HG03064 (cell line): Measurements from ENCODE around the gene SHC3.

Source experiments
- ATAC-seq: cut with Tn5 transposase; IDR thresholded peaks from one replicate; pipeline ENCODE4 v1.9.1; 2021; ENCODE audit warnings: low read depth; ENCODE audit not compliant: unreplicated experiment

The SHC3 gene

DNA sequence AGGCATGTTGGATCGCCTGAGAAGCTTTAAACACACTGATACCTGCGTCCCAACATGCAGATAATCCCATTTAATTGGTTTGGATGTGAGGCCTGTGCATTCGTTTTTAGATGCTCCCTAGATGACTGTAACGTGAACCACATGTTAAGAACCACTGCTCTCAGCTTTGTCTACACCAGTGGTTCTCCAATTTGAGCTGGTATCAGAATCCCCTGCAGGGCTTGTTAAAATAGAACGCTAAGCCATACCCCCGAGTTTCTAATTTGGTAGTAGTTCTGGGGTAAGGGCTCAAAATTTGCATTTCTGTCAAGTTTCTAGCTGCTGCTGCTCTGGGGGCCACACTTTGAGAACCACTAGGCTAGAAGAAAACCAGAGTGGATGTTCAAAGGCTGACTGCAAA lies 112.7 kb downstream of the SHC3 start:
- no peak for ATAC-seq

DNA sequence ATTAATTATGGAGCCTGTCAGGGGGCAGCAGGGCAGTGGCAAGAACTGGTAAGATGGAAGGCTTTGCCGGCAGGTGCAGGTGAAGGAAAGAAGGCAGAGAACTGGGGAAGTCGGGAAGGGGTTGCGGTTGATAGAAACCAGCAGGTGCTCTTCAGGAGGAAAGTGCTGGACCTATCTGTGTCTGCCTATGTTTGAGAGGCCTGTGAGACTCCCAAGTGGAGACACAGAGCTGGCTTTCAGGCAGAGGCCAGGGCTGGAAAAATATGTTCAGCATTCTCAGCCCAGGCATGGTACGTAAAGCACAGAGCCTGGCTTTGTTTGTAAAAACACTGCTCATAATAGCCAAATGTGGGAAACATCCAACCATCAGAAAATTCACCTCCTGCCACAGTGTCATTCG lies 117.8 kb downstream of the SHC3 start:
- ATAC-seq, result no peak

DNA sequence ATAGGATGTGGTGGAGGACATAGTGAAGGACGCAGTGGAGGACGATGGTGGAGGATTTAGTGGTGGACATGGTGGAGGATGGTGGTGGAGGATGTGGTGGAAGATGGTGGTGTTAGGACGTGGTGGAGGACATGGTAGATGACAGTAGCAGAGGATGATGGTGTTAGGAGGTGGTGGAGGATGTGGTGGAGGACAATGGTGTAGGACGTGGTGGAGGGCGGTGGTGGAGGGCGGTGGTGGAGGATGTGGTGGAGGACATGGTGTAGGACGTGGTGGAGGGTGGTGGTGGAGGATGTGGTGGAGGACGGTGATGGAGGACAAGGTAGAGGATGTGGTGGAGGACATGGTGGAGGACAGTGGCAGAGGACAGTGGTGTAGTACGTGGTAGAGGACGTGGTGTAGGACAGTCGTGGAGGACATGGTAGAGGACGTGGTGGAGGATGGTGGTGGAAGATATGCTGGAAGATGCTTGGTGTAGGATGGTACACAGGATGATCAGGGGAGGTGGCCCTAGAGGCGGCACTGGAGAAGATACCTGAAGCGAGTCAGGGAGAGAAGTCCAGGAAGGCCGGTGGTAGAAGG lies 118.6 kb downstream of the SHC3 start:
- no peak for ATAC-seq

DNA sequence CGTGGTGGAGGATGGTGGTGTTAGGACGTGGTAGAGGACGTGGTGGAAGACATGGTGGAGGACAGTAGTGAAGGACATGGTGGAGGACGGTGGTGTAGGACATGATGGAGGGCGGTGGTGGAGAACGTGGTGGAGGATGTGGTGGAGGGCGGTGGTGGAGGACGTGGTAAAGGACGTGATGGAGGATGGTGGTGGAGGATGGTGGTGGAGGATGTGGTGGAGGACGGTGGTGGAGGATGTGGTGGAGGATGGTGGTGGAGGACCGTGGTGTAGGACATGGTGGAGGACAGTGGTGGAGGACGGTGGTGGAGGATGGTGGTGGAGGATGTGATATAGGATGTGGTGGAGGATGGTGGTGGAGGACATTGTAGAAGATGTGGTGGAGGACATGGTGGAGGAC lies 119.7 kb downstream of the SHC3 start:
- ATAC-seq, result no peak

DNA sequence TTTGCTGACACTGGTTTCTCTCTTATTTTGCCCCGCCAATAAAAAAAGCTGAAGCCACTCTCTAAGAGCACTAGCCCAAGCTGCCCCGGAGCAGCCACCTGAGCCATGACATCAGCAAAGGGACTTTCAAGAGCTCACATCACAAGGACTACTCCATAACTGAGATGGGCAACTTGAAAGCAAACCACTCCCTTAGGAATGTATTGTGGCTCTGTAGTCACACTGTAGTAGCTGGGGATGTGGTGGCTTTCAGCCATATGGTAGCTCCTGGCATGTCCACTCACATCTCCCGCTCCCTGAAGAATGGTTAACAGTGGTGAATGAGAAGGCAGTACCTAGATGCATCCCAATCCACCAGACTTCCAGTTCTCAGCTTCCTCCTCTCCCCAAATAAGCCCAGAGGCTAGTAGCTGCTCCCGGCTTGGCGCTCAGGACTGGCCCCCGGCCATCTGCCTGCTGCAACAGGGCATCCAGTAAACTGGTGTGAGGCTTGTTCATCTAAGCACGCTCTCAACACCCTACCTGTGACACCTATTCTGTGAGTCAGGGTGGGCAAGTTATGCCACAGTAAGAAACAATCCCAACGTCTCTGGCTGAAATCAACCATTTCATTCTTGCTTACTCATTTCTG lies 123.6 kb downstream of the SHC3 start:
- ATAC-seq, result no peak

DNA sequence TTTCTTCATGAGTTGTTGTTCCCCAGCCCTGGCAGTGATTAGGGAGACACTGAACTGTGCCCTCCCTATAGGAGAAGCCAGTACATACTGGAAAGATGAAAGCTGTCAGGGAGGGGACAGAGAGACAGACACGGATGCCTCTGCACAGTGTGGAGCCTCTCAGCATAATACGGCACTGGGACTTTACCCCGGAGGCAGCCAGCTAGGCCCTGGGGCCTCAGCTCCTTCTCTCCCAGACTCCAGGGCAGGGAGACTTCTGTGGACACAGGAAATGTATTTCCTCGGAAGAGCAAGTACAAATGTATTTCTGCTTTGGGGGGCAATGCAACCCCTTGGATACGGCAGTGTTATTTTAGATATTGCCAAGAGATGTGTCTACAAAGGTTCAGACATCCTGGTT lies 125.3 kb downstream of the SHC3 start:
- ATAC-seq, result no peak

DNA sequence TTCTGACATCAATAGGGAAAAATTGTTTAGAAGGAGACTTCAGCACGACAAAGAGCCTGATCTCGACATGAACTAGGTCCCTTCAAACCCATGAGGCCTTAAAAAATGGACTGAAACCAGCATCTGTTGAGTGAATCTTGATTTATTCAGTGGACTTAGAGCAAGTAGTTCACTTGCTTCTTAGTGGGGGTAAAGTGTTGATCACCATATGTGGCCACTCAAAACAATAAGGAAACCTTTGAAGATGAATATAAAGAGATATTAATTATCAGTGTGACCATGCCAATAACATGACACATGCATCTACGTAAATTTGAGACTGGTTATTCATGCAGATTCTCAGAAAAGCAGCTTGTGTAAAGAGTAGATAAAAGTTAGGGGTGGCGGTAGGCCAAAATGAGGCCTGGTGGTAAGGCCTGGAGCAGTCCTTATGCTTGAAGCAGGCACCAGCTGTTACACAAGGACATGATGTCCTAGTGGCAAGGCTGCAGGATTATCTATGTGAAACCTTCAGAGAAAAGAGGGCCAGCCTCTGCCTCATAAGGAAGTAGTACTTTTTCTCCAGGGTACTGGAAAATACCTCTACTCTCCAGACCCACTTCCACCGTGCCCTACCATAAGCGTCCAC lies 126.0 kb downstream of the SHC3 start:
- ATAC-seq, result no peak

DNA sequence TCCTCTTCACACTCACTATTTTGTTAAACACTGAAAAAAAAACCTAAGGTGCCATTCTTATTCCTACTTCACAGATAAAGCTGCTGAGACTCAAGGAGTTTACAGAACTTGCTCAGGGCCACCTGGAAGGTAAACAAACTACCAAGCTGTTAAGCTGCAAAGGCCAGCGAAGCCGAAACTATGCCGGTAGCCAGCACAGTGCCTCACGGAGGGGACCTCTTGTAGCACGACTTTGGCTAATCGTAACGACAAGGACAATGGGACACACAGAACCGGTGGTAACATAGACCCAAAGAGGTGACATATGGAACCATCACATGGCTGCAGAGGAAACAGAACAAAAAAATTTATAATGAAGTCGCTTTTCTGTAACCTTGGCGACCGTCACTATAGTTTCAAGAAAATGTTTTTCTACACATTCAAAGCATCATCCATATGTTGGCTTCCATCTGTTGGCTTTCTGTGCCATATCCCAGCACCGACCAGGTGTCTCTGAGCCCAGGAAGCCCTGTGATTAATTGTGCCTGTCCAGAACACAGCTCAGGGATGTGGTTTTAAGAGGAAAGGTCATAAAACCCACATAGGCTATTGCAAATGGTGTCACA lies 127.1 kb downstream of the SHC3 start:
- ATAC-seq, result no peak

DNA sequence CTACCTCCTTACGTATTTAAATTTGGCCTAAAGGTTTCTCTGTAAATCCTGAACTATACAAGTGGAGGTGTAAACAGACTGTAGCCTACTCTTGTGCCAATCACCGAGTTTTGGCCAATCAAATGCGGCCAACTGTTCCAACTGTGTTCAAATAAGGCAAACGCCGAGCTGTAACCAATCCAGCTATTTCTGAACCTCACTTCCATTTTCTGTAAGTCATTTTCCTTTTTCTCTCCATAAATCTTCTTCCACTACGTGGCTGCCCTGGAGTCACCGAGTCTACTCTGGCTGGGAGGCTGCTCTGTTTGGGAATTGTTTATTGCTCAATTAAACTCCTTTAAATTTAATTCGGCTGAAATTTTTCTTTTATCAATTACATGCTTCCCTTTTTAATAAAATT lies 129.0 kb downstream of the SHC3 start:
- ATAC-seq, result no peak

DNA sequence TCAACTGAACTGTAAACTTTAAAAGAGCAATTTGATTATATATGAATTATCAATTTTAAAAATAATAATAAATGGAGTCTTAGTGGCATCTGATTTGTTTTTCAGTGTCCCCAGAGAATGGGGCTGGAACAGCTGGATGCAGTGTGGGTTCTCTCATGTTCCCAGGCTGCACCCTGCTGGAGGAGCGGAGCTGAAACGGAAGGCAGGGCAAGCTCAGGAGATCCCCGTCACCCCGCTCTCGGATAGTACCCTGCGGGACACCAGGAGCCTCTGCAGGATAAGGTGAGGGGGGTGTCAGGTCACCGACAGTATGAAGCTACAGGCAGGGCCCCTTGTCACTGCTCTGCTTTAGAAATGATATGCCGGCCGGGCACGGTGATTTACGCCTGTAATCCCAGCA lies 130.0 kb downstream of the SHC3 start:
- ATAC-seq, result no peak

DNA sequence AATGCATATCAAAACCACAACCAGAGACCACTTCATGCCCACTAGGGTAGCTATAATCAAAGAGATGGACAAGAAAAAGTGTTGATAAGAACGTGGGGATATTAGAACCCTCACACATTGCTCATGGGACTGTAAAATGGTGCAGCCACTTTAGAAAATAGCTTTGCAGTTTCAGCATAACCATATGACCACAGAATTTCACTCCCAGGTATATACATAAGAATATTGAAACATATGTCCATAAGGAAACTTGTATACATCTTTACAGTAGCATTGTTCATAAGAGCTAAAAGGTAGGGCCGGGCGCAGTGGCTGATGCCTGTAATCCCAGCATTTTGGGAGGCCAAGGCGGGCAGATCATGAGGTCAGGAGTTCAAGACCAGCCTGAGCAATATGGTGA lies 131.0 kb downstream of the SHC3 start:
- no peak for ATAC-seq

DNA sequence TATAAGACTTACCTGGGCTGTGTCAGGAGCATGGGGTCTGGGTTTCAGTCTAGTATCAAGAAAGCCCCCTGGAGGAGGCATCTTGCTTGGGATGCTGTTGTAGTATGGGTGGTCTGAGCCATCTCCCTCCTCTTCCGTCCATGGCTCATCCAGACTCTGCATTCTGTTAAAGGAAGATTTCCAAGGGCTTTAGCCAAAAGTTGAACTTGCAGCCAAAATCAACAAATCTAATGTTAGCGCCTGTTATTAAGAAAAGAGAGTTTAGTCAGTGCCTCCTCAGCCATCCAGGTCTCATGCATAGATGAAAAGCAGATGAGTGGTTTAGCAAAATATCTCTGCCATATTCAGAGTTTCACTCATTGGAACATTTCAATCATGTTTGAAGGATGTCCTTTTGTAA lies 131.8 kb downstream of the SHC3 start:
- ATAC-seq, result no peak

DNA sequence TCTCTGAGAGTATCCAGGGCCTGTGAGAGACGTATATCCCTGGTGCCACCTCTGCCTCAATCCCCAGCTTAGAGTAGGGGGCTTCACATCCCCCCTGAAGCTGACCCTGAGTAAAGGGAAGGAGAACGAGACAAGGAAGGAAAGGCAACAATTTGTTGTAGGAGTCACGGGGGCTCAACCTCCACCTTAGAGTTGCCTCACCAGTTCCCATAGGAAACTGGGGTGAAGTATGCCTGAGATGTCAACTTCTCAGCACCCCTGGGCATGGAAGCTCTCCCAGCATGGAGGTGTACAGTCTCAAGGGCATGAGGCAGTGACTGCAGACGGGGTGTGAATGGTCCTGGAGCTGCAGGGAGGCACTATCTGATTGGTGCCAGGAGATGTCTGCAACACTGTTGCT lies 133.7 kb downstream of the SHC3 start:
- no peak for ATAC-seq

DNA sequence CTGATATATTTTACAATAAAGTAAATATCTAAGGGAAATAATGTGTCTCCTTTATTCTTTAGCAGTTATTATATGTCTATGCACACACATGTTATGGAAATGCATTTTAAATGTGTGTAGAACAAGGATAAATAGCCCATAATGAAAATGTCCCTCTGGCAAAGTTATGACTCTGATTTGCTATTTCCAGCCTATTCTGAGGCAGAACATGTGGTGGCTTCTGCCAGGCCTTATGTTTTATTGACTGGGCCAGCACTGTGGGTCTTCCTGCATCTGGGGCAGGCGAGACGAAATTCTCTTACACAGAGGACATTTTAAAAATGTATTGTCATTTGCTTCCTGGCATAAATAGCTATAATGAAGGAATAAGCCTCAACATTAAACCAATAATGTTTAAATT lies 134.5 kb downstream of the SHC3 start:
- no peak for ATAC-seq

DNA sequence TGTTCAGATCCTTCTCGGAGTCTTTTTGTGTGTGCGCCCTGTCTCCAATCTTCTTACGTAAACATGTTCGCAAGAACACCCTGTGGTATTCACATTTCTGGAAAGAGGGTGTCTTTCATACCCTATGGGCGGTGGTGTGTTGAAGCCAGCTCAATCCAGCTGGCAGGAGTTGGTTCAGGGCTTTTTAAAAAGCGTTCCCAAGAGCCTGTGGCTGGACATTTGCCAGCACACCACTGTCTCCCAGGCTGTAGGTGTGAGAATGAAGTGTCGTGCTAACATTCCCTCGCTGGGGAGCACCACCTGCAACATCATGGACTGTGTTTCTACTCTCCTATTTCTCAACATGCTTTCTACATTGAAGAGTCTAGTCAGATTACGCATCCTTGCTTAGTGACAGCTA lies 135.6 kb downstream of the SHC3 start:
- no peak for ATAC-seq

DNA sequence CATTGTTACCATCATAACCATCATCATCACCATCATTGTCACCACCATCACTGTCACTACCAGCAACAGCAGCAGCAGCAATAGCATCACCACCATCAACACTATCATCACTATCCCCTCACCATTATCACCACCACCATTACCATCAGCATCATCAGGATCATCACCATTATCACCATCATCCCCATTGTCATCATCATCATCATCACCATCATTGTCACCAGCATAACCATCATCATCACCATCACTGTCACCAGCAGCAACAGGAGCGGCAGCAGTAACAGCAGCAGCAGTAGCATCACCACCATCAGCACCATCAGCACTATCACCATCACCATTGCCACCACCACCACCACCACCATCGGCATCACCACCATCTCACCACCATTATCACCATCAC lies 139.0 kb downstream of the SHC3 start:
- no peak for ATAC-seq

DNA sequence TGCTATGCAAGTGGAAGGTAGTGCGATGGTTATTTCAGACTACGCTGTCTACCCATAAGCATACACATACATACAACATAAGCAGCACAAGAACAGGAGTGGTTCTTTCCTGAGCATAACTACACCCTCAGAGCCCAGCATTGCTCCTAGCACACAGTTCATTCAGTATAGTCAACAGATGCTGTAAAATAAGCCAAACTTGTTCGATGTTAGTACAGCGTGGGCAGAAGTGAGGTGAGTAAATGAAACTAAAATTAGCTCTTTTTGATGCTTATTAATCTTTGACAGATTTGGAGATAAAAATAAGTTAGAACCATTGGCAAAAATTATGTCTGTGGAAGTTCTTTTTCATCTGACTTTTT lies 139.5 kb downstream of the SHC3 start:
- no peak for ATAC-seq

DNA sequence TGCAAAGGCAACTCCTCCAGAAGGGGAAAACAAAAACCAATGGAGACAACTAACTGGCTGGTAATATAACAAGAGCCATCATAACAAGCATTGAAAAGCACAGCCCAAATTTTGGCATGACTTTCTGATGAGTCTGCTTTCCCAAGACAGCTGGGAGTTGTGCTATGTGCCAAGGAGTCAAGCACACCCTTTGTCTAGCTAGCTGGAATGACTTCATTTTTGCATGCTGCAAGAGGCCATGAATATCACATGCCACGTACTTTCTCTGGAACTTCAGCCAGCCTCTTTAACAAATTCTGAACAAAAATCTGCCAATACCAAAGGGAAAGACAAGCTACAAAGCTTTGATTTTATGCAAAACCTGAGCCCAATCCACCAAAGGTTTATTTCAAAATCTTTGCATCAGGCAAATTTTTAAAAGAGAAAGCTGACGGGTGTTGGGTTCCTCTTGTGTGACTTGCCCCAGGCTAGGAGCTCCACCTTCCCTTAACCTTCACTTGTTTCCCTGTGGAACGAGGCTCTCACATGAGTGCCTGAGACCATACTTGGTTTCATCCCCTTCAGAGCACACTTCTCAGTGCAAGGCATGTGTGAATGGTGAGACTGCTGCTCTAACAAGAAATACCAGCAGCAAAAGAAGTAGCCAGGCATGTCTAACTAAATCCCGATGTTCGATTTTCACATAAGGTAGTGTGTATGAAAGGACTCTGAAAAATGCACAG lies 140.1 kb downstream of the SHC3 start:
- no peak for ATAC-seq

DNA sequence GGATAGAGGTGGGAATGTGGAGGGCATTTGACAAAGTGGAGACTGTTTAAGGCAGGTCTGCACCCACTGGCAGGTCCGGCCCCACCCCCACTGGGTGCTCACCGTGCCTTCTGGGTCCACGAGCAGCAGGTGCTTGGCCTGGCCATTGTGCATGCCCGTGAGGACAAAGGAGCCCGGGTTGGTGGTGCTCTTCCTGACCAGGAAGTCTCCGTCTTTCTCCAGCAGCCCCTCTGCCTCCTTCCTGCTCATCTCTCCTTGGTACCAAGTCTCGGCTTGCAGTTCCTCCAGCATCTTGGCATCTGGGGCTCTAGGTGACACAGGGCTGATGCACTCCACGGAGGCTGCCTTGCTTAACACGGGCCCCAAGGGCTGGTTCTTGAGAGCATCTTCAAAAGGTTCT lies 140.7 kb downstream of the SHC3 start:
- no peak for ATAC-seq

DNA sequence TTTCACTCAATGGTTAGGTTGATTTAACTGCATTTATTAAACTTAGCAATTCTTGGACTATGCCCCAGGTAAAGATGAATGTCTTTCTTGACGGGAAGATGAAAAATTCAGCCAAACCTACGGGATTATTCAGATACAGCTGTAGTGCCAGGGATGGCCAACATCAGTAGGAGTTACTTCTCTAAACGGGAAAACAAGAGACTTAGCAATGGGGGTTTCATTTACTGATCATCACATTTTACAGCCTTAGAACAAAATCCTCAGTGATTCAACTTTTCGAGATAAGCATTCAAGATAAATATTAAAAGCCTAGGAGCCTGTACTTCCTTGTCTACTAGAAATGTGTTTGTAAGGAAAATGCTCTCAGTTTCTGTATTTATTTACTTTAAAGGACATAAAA lies 141.3 kb downstream of the SHC3 start:
- no peak for ATAC-seq

DNA sequence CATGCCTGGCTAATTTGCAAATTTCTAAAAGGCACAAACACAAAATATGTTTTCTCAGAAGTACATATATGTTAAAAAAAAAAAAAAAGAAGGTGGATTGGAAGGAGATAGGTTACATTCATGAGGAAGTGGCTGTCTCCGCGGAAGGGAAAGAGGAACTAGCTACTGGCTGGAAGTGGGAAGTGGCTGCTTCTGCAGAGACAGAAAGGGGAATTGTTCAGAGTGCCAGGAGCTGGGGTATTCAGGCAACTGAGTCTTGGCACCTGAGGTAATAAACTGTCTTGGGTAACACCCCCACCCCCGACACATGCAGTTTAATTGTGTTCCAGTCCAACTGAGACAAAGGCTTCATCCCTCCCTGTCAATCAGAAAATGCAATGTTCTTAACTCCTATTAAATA lies 141.7 kb downstream of the SHC3 start:
- no peak for ATAC-seq

DNA sequence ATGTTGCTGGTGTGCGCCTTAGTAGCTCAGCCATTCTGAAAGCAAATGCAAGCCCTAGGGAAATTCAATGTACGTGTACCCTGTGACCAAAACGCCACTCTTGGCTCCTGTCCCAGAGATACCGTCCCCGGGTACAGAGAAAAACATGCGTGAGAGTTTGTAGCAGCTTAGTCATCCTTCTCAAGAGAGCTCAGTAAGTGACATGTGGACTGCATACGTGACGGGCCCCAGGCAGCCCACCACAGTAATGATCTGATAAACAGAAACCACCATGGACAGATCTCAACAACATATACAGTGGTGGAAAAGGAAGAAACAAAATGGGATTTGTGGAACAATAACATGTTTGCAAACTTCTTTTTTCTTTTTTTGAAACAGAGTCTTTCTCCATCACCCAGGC lies 142.2 kb downstream of the SHC3 start:
- no peak for ATAC-seq
